Subcutaneous adipose tissue (tissue), 4 donors: ENCODE data around the gene SPIRE1. TPM values are rescaled to one million over a fixed set of nuclear protein-coding genes. Genes with fewer than 3 reads are reported as not detected.

Experiments
- CTCF ChIP-seq: fragments of 450-650 bp; IDR thresholded peaks from one replicate; pipeline ENCODE4 v1.5.1; 2016; ENCODE audit warnings: low read depth, mild to moderate bottlenecking, control low read depth, antibody characterized with exemption, moderate library complexity
- total RNA-seq, 4 donors: library from RNA; depleted of rRNA; stranded (reverse); fragments of >200 nt; gene quantifications; one replicate each; pipeline ENCODE4 v1.1.0, GENCODE V29; 2016

The SPIRE1 gene
- total RNA-seq, 4 donors from 2014 or later, result 25.3 to 32.8 (median 27.9) TPM

- TF ChIP-seq CTCF, result no peak
Measured at GRCh38 chr18:12432881-12433280, 225.0 kb downstream of the SPIRE1 start.

- TF ChIP-seq CTCF, result no peak
Measured at GRCh38 chr18:12432196-12432595, 225.7 kb downstream of the SPIRE1 start.

- no peak for TF ChIP-seq CTCF
Measured at GRCh38 chr18:12431561-12431960, 226.3 kb downstream of the SPIRE1 start.

GRCh38 chr18:12430137-12430990 lies 227.5 kb downstream of the SPIRE1 start:
- TF ChIP-seq CTCF, result no peak

- no peak for TF ChIP-seq CTCF
Measured at GRCh38 chr18:12429556-12429955, 228.4 kb downstream of the SPIRE1 start.

- no peak for TF ChIP-seq CTCF
Measured at GRCh38 chr18:12428923-12429322, 229.0 kb downstream of the SPIRE1 start.

- TF ChIP-seq CTCF, result no peak
Measured at GRCh38 chr18:12426924-12427323, 231.0 kb downstream of the SPIRE1 start.
